ENCODE measurements around the gene APOO. TPM values are rescaled to one million over a fixed set of nuclear protein-coding genes. Genes with fewer than 3 reads are reported as not detected.

The APOO gene
- 6.0 and 6.7 TPM in 2 replicates for total RNA-seq

DNA sequence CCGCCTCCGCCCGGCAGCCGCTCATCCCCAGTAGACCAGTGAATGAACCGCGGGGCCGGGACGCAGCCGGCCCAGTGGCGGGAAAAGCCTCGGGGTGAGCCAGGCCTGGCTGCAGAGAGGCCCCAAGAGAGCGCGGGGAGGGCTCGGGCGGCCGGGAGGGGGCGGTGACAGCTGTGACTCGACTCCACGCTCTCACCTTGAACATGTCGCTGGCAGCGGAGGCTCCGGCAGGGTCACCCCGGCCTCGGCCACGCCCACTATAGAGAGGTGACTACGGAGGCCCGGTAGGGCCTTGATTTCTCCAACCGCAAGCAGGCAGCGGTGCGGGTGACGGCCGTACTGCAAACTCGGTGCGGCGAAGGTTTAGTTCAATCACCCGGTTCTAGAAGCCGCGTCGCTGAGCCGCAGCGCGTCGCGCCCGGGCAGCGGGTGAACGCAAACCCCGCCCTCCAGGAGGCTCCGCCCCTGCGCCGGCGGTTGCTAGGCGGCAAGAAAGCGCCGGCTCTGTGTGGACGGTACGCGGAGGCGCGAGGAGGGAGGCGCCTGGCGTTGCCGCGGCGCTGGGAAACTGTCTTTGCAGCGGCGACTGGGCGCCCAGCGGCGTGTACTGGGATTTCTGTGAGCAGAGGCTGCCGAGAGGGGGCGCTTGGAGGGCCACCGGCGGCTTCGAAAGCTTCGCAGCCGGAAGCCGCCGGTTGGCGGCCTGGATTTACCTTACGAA lies at the start of gene APOO, which contains the start of gene CXorf58:
TSS of gene APOO (minus strand) at position 441 of the 721 bp plus-strand sequence. CDS start at position 205, 236 bp downstream.
TSS of gene CXorf58 (plus strand) at position 509 of the 721 bp plus-strand sequence. CDS start 2,297 bp downstream, outside the sequence.

Other genes with a start within 250 kb of the APOO start
- 224 and 291 TPM in 2 replicates for gene PRDX4, start 240.4 kb downstream of the APOO start, total RNA-seq
- gene ACOT9, start 164.7 kb downstream of the APOO start, total RNA-seq, result 39.7 and 40.5 TPM in 2 replicates
- 98.4 and 193 TPM in 2 replicates for gene SAT1, start 124.8 kb downstream of the APOO start, total RNA-seq
- gene CXorf58, start 68 bp upstream of the APOO start, total RNA-seq, result not detected in 2 replicates
- 8.1 and 11.3 TPM in 2 replicates for gene KLHL15, start 119.2 kb upstream of the APOO start, total RNA-seq
- gene EIF2S3, start 147.0 kb upstream of the APOO start, total RNA-seq, result 156 and 189 TPM in 2 replicates
- 37.0 and 38.7 TPM in 2 replicates for gene ZFX, start 241.8 kb upstream of the APOO start, total RNA-seq

Data from smooth muscle cell of the pulmonary artery (primary cell).